ENCODE data around the gene LUC7L2. TPM values are rescaled to one million over a fixed set of nuclear protein-coding genes. Genes with fewer than 3 reads are reported as not detected.

Gene LUC7L2
- total RNA-seq, 1 experiment from 2014 or later, result 94.4 TPM

DNA sequence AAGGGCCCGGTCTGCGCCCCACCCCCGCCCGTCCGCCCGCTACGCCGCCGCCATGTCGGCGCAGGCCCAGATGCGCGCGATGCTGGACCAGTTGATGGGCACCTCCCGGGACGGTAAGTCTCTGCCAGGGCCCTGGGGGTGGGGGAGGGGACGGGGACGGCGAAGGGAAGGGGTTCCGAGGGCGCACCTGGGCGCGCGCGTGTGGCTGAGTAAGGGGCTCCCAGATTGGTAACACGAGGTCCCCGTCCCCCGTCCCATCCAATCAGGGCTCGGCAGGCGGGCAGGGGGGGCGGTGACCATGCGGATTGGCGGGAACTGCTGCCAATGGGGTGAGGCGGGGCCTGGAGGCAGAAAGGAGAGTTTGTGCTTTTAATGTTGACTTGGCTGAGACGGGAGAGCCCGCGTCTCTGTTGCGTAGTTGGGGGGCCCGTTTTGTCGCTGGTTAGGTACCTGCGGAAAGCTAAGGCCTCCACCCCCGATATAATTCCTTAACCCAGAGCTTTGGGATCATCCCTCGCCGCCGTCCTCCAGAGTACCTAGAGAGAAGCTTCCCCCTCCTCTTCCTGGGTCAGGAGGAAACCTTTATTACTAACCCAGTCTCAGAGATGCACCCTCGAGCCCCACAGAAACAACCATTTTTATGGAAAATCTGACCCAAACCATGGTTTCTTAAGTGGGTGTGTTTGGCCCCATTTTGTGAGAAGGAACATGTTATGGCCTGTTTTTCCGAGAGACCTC lies 685 bp downstream of the LUC7L2 start (continued):
- TF ChIP-seq, protein P1, sequence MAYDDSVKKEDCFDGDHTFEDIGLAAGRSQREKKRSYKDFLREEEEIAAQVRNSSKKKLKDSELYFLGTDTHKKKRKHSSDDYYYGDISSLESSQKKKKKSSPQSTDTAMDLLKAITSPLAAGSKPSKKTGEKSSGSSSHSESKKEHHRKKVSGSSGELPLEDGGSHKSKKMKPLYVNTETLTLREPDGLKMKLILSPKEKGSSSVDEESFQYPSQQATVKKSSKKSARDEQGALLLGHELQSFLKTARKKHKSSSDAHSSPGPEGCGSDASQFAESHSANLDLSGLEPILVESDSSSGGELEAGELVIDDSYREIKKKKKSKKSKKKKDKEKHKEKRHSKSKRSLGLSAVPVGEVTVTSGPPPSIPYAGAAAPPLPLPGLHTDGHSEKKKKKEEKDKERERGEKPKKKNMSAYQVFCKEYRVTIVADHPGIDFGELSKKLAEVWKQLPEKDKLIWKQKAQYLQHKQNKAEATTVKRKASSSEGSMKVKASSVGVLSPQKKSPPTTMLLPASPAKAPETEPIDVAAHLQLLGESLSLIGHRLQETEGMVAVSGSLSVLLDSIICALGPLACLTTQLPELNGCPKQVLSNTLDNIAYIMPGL (CRISPR knock-in tag; IDR thresholded peaks at IDR 0.05), result peak; percentile 17; the same call in 1 of the 2 replicates
- TF ChIP-seq RORB (CRISPR knock-in tag; IDR thresholded peaks at IDR 0.05), result no peak
- TF ChIP-seq, protein P2, sequence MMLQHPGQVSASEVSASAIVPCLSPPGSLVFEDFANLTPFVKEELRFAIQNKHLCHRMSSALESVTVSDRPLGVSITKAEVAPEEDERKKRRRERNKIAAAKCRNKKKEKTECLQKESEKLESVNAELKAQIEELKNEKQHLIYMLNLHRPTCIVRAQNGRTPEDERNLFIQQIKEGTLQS (CRISPR knock-in tag; conservative IDR thresholded peaks at IDR 0.05), result no peak
- TF ChIP-seq SOX15 (CRISPR knock-in tag; IDR thresholded peaks at IDR 0.05), result no peak
- TF ChIP-seq RELA (CRISPR knock-in tag; IDR thresholded peaks at IDR 0.05; ENCODE audit: borderline replicate concordance), result 0 out of 2 replicates have a peak, but pooled peaks have one; percentile 16
- TF ChIP-seq, protein P3, sequence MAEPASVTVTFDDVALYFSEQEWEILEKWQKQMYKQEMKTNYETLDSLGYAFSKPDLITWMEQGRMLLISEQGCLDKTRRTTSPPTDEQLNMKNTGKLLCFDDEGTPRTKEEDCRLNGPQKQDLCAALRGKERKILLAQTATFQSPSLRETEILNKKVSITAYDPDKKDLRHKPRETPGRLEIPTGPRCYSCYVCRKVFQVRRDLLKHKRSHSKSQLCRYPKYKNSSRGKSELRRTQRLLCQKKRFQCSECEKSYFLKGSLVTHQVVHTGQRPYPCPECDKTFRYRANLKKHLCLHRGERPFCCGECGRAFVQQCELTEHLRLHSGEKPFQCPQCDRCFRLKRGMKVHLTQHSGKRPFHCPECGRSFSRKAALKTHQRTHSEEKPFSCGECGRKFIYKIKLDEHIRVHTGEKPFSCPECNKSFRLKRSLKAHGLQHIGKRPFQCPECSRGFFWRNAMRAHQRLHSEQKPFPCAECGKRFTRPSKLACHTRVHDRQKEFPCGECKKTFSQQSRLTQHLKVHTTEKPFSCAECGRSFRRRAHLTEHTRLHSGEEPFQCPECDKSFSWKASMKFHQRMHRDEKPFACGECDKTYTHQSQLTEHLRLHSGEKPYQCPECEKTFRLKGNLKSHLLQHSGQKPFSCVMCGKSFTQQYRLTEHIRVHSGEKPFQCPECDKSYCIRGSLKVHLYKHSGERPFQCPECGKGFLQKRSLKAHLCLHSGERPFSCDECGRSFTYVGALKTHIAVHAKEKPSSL (CRISPR knock-in tag; conservative IDR thresholded peaks at IDR 0.05), result no peak
- TF ChIP-seq ZNF232 (CRISPR knock-in tag; IDR thresholded peaks at IDR 0.05), result no peak
- 0 out of 2 replicates have a peak, but pooled peaks have one; percentile 9 for TF ChIP-seq SMAD3 (CRISPR knock-in tag; IDR thresholded peaks at IDR 0.05; ENCODE audit: borderline replicate concordance)
- TF ChIP-seq TEAD1 (CRISPR knock-in tag; IDR thresholded peaks at IDR 0.05), result 0 out of 2 replicates have a peak, but pooled peaks have one; percentile 25
- TF ChIP-seq, protein P4, sequence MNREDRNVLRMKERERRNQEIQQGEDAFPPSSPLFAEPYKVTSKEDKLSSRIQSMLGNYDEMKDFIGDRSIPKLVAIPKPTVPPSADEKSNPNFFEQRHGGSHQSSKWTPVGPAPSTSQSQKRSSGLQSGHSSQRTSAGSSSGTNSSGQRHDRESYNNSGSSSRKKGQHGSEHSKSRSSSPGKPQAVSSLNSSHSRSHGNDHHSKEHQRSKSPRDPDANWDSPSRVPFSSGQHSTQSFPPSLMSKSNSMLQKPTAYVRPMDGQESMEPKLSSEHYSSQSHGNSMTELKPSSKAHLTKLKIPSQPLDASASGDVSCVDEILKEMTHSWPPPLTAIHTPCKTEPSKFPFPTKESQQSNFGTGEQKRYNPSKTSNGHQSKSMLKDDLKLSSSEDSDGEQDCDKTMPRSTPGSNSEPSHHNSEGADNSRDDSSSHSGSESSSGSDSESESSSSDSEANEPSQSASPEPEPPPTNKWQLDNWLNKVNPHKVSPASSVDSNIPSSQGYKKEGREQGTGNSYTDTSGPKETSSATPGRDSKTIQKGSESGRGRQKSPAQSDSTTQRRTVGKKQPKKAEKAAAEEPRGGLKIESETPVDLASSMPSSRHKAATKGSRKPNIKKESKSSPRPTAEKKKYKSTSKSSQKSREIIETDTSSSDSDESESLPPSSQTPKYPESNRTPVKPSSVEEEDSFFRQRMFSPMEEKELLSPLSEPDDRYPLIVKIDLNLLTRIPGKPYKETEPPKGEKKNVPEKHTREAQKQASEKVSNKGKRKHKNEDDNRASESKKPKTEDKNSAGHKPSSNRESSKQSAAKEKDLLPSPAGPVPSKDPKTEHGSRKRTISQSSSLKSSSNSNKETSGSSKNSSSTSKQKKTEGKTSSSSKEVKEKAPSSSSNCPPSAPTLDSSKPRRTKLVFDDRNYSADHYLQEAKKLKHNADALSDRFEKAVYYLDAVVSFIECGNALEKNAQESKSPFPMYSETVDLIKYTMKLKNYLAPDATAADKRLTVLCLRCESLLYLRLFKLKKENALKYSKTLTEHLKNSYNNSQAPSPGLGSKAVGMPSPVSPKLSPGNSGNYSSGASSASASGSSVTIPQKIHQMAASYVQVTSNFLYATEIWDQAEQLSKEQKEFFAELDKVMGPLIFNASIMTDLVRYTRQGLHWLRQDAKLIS (CRISPR knock-in tag; IDR thresholded peaks at IDR 0.05; ENCODE audit: borderline replicate concordance), result no peak
- TF ChIP-seq GABPB1 (CRISPR knock-in tag; IDR thresholded peaks at IDR 0.05), result peak; percentile 20; the same call in 1 of the 2 replicates
- TF ChIP-seq, protein P5, sequence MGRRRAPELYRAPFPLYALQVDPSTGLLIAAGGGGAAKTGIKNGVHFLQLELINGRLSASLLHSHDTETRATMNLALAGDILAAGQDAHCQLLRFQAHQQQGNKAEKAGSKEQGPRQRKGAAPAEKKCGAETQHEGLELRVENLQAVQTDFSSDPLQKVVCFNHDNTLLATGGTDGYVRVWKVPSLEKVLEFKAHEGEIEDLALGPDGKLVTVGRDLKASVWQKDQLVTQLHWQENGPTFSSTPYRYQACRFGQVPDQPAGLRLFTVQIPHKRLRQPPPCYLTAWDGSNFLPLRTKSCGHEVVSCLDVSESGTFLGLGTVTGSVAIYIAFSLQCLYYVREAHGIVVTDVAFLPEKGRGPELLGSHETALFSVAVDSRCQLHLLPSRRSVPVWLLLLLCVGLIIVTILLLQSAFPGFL (CRISPR knock-in tag; IDR thresholded peaks at IDR 0.05; ENCODE audit: borderline replicate concordance), result no peak
- TF ChIP-seq, protein P6, sequence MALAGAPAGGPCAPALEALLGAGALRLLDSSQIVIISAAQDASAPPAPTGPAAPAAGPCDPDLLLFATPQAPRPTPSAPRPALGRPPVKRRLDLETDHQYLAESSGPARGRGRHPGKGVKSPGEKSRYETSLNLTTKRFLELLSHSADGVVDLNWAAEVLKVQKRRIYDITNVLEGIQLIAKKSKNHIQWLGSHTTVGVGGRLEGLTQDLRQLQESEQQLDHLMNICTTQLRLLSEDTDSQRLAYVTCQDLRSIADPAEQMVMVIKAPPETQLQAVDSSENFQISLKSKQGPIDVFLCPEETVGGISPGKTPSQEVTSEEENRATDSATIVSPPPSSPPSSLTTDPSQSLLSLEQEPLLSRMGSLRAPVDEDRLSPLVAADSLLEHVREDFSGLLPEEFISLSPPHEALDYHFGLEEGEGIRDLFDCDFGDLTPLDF (CRISPR knock-in tag; IDR thresholded peaks at IDR 0.05), result peak; percentile 76
- 0 out of 2 replicates have a peak, but pooled peaks have one; percentile 39 for TF ChIP-seq NFE2L1 (CRISPR knock-in tag; IDR thresholded peaks at IDR 0.05)
- TF ChIP-seq, protein P7, sequence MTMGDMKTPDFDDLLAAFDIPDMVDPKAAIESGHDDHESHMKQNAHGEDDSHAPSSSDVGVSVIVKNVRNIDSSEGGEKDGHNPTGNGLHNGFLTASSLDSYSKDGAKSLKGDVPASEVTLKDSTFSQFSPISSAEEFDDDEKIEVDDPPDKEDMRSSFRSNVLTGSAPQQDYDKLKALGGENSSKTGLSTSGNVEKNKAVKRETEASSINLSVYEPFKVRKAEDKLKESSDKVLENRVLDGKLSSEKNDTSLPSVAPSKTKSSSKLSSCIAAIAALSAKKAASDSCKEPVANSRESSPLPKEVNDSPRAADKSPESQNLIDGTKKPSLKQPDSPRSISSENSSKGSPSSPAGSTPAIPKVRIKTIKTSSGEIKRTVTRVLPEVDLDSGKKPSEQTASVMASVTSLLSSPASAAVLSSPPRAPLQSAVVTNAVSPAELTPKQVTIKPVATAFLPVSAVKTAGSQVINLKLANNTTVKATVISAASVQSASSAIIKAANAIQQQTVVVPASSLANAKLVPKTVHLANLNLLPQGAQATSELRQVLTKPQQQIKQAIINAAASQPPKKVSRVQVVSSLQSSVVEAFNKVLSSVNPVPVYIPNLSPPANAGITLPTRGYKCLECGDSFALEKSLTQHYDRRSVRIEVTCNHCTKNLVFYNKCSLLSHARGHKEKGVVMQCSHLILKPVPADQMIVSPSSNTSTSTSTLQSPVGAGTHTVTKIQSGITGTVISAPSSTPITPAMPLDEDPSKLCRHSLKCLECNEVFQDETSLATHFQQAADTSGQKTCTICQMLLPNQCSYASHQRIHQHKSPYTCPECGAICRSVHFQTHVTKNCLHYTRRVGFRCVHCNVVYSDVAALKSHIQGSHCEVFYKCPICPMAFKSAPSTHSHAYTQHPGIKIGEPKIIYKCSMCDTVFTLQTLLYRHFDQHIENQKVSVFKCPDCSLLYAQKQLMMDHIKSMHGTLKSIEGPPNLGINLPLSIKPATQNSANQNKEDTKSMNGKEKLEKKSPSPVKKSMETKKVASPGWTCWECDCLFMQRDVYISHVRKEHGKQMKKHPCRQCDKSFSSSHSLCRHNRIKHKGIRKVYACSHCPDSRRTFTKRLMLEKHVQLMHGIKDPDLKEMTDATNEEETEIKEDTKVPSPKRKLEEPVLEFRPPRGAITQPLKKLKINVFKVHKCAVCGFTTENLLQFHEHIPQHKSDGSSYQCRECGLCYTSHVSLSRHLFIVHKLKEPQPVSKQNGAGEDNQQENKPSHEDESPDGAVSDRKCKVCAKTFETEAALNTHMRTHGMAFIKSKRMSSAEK (CRISPR knock-in tag; IDR thresholded peaks at IDR 0.05; ENCODE audit: borderline replicate concordance), result no peak
- no peak for TF ChIP-seq ZBTB21 (CRISPR knock-in tag; IDR thresholded peaks at IDR 0.05; ENCODE audit: borderline replicate concordance)
- TF ChIP-seq, protein P8, sequence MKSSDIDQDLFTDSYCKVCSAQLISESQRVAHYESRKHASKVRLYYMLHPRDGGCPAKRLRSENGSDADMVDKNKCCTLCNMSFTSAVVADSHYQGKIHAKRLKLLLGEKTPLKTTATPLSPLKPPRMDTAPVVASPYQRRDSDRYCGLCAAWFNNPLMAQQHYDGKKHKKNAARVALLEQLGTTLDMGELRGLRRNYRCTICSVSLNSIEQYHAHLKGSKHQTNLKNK (CRISPR knock-in tag; IDR thresholded peaks at IDR 0.05), result 0 out of 2 replicates have a peak, but pooled peaks have one; percentile 2
- TF ChIP-seq, protein P9, sequence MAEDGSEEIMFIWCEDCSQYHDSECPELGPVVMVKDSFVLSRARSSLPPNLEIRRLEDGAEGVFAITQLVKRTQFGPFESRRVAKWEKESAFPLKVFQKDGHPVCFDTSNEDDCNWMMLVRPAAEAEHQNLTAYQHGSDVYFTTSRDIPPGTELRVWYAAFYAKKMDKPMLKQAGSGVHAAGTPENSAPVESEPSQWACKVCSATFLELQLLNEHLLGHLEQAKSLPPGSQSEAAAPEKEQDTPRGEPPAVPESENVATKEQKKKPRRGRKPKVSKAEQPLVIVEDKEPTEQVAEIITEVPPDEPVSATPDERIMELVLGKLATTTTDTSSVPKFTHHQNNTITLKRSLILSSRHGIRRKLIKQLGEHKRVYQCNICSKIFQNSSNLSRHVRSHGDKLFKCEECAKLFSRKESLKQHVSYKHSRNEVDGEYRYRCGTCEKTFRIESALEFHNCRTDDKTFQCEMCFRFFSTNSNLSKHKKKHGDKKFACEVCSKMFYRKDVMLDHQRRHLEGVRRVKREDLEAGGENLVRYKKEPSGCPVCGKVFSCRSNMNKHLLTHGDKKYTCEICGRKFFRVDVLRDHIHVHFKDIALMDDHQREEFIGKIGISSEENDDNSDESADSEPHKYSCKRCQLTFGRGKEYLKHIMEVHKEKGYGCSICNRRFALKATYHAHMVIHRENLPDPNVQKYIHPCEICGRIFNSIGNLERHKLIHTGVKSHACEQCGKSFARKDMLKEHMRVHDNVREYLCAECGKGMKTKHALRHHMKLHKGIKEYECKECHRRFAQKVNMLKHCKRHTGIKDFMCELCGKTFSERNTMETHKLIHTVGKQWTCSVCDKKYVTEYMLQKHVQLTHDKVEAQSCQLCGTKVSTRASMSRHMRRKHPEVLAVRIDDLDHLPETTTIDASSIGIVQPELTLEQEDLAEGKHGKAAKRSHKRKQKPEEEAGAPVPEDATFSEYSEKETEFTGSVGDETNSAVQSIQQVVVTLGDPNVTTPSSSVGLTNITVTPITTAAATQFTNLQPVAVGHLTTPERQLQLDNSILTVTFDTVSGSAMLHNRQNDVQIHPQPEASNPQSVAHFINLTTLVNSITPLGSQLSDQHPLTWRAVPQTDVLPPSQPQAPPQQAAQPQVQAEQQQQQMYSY (CRISPR knock-in tag; IDR thresholded peaks at IDR 0.05), result no peak
